SHP77 treated with DMSO at 0.1 percent for 48 hours (cell line): ENCODE data around the gene UBXN6.

Experiments used
- DNase-seq: peaks from one replicate; lab custom pipeline; 2025; lab: John Stamatoyannopoulos, UW

UBXN6 gene

DNA sequence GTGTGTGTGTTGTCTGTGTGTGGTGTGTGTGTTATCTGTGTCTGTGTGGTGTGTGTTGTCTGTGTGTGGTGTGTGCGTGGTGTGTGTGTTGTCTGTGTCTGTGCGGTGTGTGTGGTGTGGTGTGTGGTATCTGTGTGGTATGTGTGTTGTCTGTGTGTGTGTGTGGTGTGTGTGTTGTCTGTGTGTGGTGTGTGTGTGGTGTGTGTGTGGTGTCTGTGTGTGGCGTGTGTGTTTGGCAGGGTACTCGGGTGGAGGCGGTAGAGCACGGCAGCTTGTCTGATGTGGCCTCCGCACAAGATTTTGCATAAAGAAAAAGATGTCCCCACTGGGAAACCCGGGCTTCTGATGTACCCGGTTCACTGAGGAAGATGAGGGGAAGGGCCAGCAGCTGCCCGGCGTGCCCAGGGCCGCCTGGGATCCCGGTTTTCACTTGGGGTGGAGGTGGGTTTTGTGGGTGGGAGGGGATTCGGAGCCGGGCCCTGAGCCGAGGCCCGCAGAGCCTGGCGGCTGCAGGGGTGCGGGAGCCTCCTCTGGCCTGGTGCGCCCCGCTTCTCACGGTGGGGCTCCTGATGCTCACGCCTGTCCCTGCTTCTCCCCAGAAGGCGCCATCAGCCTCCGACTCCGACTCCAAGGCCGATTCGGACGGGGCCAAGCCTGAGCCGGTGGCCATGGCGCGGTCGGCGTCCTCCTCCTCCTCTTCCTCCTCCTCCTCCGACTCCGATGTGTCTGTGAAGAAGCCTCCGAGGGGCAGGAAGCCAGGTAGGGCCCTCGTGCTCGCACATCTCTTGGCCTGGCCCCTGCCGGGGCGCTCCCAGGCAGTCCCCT, 35.7 kb upstream of the UBXN6 start:
- DNase-seq = no peak

- DNase-seq = no peak
Observed at GRCh38 chr19:4492337-4493103, 34.9 kb upstream of the UBXN6 start.

GRCh38 chr19:4491446-4491845, 33.9 kb upstream of the UBXN6 start:
- DNase-seq = no peak

DNA sequence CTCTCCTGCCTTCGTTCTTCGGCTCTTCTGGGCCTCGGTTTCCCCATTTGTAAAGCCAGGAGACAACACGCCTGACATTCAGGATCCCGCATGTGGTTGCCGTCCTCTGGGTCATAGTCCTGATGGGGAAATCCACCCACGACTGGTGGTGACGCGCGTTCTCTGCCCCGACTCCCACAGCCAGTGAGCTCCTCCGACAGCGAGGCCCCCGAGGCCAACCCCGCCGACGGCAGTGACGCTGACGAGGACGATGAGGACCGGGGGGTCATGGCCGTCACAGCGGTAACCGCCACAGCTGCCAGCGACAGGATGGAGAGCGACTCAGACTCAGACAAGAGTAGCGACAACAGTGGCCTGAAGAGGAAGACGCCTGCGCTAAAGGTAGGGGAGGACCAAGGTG, 30.9 kb upstream of the UBXN6 start:
- no peak for DNase-seq

DNA sequence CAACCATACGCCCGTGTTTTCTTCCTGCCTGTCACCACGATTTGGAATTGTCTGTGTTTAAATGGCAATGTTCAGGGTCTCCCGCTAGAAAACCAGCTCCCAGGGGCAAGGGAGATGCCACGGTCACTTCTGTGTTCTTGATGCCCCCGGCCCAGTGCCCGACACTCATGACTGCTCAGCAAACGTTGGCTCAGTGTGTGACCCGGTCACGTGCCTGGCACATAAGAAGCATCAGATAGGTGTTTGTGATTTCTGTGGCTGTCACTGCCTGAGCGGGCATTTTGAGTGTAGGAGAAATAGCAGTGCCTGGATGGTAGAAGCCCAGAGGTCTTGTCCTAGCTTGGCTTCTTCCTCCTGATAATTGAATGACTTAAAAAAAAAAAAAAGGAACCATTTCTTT, 30.0 kb upstream of the UBXN6 start:
- no peak for DNase-seq

DNA sequence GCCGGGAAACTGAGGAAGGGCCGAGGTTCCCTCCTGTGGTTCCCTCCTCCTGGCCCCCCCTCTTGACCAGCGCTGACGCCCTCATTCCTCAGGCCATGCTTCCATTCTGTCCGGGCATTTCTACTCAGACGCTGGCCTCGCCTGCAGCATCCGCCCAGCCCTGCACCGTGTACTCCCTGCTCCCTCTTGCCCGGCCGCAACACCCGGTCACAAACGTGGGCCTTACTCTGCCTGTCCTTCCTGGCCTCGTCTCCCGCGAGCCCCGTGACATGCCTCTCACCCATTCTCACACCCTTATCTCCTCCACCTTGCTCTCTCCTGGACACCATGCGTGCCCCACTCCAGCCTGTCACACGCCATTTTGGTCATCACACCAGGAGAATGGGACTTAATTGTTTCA, 25.8 kb upstream of the UBXN6 start:
- DNase-seq = no peak

GRCh38 chr19:4482721-4483364, 25.2 kb upstream of the UBXN6 start:
- no peak for DNase-seq

DNA sequence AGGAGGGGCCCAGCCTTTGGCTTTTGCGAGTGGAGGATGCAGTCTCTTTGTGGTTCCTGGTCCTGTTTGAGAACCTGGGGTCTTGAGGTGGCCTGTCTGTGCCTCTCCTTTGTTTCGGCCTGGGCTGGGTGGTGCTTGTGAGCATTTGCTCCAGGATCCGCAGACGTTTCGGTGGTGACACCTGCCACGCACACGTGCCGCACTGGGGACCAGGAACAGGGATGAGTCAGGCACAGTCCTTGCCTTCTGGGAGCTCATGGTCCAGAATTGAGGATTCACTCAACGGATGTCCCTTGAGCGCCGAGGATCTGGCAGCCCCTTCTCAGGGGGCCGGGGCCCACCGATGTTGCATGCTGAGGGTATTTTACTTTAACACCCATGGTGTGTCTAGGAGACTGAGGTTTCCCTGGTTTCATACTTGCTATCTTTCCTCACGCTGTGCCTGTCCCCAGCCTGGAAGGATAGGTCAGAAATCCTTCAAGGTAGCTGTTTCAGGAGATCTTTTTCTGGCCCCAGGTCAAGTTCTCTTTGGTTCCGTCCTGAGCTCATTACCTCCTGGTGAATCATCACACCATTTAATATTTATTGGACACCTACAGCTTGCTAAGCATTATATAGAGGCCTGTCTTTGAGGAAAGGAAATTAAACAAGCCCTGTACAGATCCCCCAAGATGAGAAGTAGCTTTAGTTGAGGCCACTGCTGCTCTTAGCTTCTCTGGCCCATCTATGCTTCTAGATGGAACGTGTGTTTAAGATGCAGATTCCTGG, 19.6 kb upstream of the UBXN6 start:
- DNase-seq = no peak

DNA sequence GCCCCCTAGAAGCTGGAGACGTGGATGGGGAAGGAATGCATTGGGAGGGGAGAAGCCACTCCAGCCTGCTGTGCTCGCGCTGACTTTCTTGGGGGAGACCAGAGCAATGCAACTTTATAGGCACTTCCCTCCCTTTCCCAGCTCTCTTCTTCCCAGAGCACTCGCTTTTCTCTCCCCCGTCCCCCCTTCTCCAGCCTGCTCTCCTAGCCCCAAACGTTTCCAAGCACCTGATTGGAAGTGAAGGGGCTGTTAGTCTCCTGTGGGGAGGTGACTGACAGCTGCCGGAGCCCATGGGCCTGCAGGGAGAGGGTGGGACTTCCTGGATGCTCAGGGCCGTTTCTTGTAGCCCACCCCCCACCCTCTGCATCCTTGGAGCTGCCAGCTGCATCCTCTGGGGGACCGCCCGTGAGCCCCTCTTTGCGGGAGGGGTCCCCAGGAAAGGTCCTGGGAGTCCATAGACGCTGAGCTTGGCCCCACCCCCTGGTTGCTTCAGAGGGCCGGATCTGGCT, 17.0 kb upstream of the UBXN6 start:
- peak; percentile 57 for DNase-seq

GRCh38 chr19:4473763-4474513, 16.3 kb upstream of the UBXN6 start:
- DNase-seq = no peak

GRCh38 chr19:4473011-4473762, 15.6 kb upstream of the UBXN6 start:
- DNase-seq = no peak

DNA sequence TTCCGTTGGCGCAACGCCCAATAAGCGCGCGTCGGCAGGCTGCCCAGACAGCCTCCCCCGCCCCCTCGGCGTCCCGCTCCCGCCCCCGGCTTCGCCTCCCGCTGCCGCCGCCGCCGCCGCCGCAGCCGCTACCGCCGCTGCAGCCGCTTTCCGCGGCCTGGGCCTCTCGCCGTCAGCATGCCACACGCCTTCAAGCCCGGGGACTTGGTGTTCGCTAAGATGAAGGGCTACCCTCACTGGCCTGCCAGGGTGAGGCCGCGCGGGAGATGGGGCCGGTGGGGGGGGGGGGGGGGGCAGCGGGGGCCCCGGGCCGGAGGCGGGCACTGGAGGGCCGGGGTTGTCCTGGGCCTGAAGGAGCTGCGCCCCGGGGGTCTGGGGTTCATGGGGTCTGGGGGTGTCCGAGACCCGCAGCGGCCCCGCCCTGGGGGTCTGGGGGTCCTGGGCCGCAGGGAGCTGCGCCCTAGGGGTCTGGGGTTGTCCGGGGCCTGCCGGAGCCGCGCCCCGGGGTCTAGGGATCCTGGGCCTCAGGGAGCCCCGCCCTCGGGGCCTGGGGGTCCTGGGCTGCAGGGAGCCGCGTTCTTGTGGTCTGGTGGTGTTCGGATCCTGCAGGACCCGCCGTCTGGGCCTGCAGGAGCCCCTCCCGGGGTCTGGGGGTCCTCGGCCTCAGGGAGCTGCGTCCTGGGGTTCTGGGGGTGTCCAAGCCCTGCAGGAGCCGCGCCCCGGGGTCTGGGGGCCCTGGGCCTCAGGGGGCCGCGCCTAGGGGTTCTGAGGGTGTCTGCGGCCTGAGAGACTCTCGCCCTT, 14.8 kb upstream of the UBXN6 start, which contains the start of gene HDGFL2:
TSS of gene HDGFL2 (plus strand) at position 124 of the 801 bp plus-strand sequence. CDS start at position 178, 54 bp downstream.
- no peak for DNase-seq

- DNase-seq = peak; percentile 100
Observed at GRCh38 chr19:4471403-4472173, 14.0 kb upstream of the UBXN6 start.

DNA sequence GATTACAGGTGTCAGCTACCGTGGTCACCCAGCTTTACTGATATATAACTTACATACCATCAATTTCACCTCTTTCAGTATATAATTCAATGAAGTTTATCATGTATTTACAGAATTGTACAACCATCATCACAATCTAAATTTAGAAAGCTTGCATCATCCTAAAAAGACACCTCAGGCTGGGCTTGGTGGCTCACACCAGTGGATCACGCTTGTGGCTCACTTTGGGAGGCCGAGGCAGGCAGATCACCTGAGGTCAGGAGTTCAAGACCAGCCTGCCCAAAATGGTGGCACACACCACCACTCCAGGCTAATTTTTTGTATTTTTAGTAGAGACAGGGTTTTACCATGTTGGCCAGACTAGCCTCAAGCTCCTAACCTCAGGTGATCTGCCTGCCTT, 10.2 kb upstream of the UBXN6 start:
- DNase-seq = no peak

GRCh38 chr19:4464815-4465581, 7.4 kb upstream of the UBXN6 start:
- no peak for DNase-seq

- no peak for DNase-seq
Observed at GRCh38 chr19:4456843-4457653, 546 bp downstream of the UBXN6 start.

- no peak for DNase-seq
Observed at GRCh38 chr19:4456476-4456842, 1.1 kb downstream of the UBXN6 start.
